Measurements from ENCODE around the gene BICC1. TPM values are rescaled to one million over a fixed set of nuclear protein-coding genes. Genes with fewer than 3 reads are reported as not detected.

Gene BICC1
- total RNA-seq, 4 donors from 2014 or later = 1.3 to 29.7 (median 17.5) TPM

- no peaks in the 10 kb centered on the region for H3K4me1 ChIP-seq
- no peaks in the 10 kb centered on the region for H3K9me3 ChIP-seq
- no peaks in the 10 kb centered on the region for H3K36me3 ChIP-seq
- no peak for TF ChIP-seq POLR2A (IDR thresholded peaks at IDR 0.05)
- TF ChIP-seq CTCF (IDR thresholded peaks at IDR 0.05) = no peak
- DNase-seq = no peak
- intact Hi-C loops (cut with DNase I; ENCODE audit: low total_unique reads) = no loop called here
- H3K4me3 ChIP-seq = no peak overlapping the region
- H3K27ac ChIP-seq = no peak overlapping the region
- H3K27me3 ChIP-seq = no peaks in the 10 kb centered on the region
These were observed 328.3 kb downstream of the BICC1 start for GRCh38 chr10:58840840-58841435.

GRCh38 chr10:58842860-58843376 is 330.2 kb downstream of the BICC1 start:
- no peak for DNase-seq
- TF ChIP-seq POLR2A (IDR thresholded peaks at IDR 0.05) = no peak
- no peak for TF ChIP-seq CTCF (IDR thresholded peaks at IDR 0.05)
- H3K27ac ChIP-seq = no peak overlapping the region

GRCh38 chr10:58843760-58844159 is 331.1 kb downstream of the BICC1 start:
- Histone ChIP-seq H3K27me3 (no peaks in the 10 kb centered on the region), H3K27ac (no peak overlapping the region), H3K9me3 (no peaks in the 10 kb centered on the region), H3K36me3 (no peaks in the 10 kb centered on the region), H3K4me3 (no peak overlapping the region), H3K4me1 (no peaks in the 10 kb centered on the region)
- no peak for TF ChIP-seq CTCF (IDR thresholded peaks at IDR 0.05)
- no peak for TF ChIP-seq POLR2A (IDR thresholded peaks at IDR 0.05)
- intact Hi-C loops (cut with DNase I; ENCODE audit: low total_unique reads) = no loop called here
- DNase-seq = no peak

More at GRCh38 chr10:58842860-58843376, 330.2 kb downstream of the BICC1 start:
- H3K36me3 ChIP-seq = no peaks in the 10 kb centered on the region
- H3K9me3 ChIP-seq = no peaks in the 10 kb centered on the region
- H3K4me3 ChIP-seq = no peak overlapping the region
- H3K27me3 ChIP-seq = no peaks in the 10 kb centered on the region
- intact Hi-C loops (cut with DNase I; ENCODE audit: low total_unique reads) = no loop called here
- no peaks in the 10 kb centered on the region for H3K4me1 ChIP-seq

GRCh38 chr10:58844680-58845079 is 332.0 kb downstream of the BICC1 start:
- H3K27me3 ChIP-seq = no peaks in the 10 kb centered on the region
- H3K9me3 ChIP-seq = no peaks in the 10 kb centered on the region
- DNase-seq = no peak
- TF ChIP-seq CTCF (IDR thresholded peaks at IDR 0.05) (no peak), POLR2A (IDR thresholded peaks at IDR 0.05) (no peak)
- no peak overlapping the region for H3K27ac ChIP-seq
- no peak overlapping the region for H3K4me3 ChIP-seq
- no peaks in the 10 kb centered on the region for H3K36me3 ChIP-seq
- intact Hi-C loops (cut with DNase I; ENCODE audit: low total_unique reads) = no loop called here
- H3K4me1 ChIP-seq = no peaks in the 10 kb centered on the region

- Histone ChIP-seq H3K27me3 (no peaks in the 10 kb centered on the region), H3K4me1 (no peaks in the 10 kb centered on the region), H3K27ac (no peak overlapping the region), H3K4me3 (no peak overlapping the region), H3K36me3 (no peaks in the 10 kb centered on the region), H3K9me3 (no peaks in the 10 kb centered on the region)
- DNase-seq = no peak
- intact Hi-C loops (cut with DNase I; ENCODE audit: low total_unique reads) = no loop called here
- TF ChIP-seq POLR2A (IDR thresholded peaks at IDR 0.05) = no peak
- no peak for TF ChIP-seq CTCF (IDR thresholded peaks at IDR 0.05)
These were observed 334.2 kb downstream of the BICC1 start for GRCh38 chr10:58846856-58847255.
